GM12892 (cell line): Measurements from ENCODE around the gene BDP1.

Source experiments
- POLR2A ChIP-seq: IDR thresholded peaks from 2 replicates; pipeline ENCODE4 v1.6.1; 2011; ENCODE audit warnings: low read depth, low read length, control low read depth
- POLR2AphosphoS5 ChIP-seq: IDR thresholded peaks from 2 replicates; pipeline ENCODE4 v1.6.1; 2011; ENCODE audit warnings: low read depth, low read length, control low read depth
- TAF1 ChIP-seq: IDR thresholded peaks from 2 replicates; pipeline ENCODE4 v1.6.1; 2011; ENCODE audit warnings: low read depth, mild to moderate bottlenecking, control low read depth, low read length, borderline replicate concordance

GRCh38 chr5:71492817-71493615, 37.6 kb downstream of the BDP1 start:
- no peak for TF ChIP-seq POLR2A
- TF ChIP-seq POLR2AphosphoS5: no peak
- no peak for TF ChIP-seq TAF1
